BJ (cell line): Measurements from ENCODE around the gene PKP2. TPM values are rescaled to one million over a fixed set of nuclear protein-coding genes. Genes with fewer than 3 reads are reported as not detected.

Source experiments
- CTCF ChIA-PET: fragments of 350-600 bp; formaldehyde crosslinking; extraction: SDS; loops from one replicate; lab custom pipeline; 2021; ENCODE audit warnings: antibody characterized with exemption, inconsistent platforms; lab: Yijun Ruan, JAX
- POLR2A ChIA-PET: fragments of 300-600 bp; sonication (Branson Sonifier 250); formaldehyde crosslinking; extraction: SDS; loops from one replicate; lab custom pipeline; 2021; ENCODE audit warnings: antibody characterized with exemption; lab: Charles Lee
- DNase-seq: peaks from one replicate; pipeline ENCODE4 v3.0.0-alpha.2; 2011; ENCODE audit warnings: low read depth
- H3K27me3 ChIP-seq: 2 replicates; pipeline ENCODE4 v1.6.0; 2011; ENCODE audit warnings: low read length; ENCODE audit not compliant: control insufficient read depth, insufficient read depth
- H3K36me3 ChIP-seq: 2 replicates; pipeline ENCODE4 v1.5.1; 2011; ENCODE audit warnings: low read length; ENCODE audit not compliant: control insufficient read depth, insufficient read depth
- H3K4me3 ChIP-seq: 2 replicates; pipeline ENCODE4 v1.5.1; 2011; ENCODE audit warnings: low read depth, mild to moderate bottlenecking, control low read depth, low read length
- polyA plus RNA-seq: library from polyadenylated mRNA; depleted of rRNA; stranded (reverse); fragments of >200 nt; gene quantifications from 2 replicates; pipeline ENCODE4 v1.2.3, GENCODE V29; 2011
- TF ChIP-seq, protein P1 (sequence below): IDR thresholded peaks from 2 replicates; pipeline ENCODE4 v1.5.1; 2011; ENCODE audit warnings: low read depth, mild to moderate bottlenecking, control low read depth, inconsistent platforms, low read length, moderate library complexity; ENCODE audit not compliant: insufficient read depth

Gene PKP2
- polyA plus RNA-seq, 1 experiment, result 0.04 TPM

DNA sequence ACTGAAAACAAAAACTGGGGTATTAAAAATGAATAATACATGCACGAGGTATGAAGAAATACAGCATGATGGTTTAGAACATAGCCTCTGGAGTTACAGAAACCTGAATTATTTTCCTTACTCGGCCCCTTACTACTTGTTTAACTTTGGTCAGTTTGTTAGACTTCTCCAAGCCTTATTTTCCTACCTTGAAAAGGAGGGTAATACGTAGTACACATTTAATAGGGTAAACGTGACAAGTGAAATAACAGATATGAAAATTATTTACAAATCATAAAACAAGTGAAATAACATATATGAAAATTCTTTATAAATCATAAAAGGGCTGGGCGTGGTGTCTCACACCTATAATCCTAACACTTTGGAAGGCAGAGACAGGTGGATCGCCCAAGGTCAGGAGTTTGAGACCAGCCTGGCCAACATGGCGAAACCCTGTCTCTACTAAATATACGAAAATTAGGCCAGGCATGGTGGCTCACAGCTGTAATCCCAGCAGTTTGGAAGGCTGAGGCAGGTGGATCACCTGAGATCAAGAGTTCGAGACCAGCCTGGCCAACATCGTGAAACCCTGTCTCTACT is 11.4 kb upstream of the PKP2 start:
- POLR2A ChIA-PET, result no interaction called here

DNA sequence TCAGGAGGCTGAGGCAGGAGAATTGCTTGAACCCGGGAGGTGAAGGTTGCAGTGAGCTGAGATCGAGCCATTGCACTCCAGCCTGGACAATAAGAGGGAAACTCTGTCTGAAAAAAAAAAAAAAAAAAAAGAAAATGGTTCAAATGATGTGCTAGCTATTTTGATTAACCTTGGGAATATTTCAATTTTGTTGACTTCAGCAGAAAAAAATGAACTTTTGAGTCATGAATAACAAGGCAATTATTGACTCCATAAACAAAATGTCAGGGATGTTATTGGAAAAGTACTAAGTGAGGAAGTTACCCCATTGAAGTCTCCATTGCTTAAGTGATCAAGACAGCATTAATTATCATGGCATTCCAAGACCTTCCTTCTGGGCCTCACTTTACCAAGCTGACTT is 10.6 kb upstream of the PKP2 start:
- no peak for DNase-seq
- TF ChIP-seq, protein P1, sequence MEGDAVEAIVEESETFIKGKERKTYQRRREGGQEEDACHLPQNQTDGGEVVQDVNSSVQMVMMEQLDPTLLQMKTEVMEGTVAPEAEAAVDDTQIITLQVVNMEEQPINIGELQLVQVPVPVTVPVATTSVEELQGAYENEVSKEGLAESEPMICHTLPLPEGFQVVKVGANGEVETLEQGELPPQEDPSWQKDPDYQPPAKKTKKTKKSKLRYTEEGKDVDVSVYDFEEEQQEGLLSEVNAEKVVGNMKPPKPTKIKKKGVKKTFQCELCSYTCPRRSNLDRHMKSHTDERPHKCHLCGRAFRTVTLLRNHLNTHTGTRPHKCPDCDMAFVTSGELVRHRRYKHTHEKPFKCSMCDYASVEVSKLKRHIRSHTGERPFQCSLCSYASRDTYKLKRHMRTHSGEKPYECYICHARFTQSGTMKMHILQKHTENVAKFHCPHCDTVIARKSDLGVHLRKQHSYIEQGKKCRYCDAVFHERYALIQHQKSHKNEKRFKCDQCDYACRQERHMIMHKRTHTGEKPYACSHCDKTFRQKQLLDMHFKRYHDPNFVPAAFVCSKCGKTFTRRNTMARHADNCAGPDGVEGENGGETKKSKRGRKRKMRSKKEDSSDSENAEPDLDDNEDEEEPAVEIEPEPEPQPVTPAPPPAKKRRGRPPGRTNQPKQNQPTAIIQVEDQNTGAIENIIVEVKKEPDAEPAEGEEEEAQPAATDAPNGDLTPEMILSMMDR, result no peak
- H3K4me3 ChIP-seq, result no peak overlapping the region
- H3K27me3 ChIP-seq, result no peaks in the 10 kb centered on the region
- POLR2A ChIA-PET, result no interaction called here
- CTCF ChIA-PET, result no interaction called here
- H3K36me3 ChIP-seq, result no peaks in the 10 kb centered on the region

More for the DNA sequence above, 11.4 kb upstream of the PKP2 start:
- DNase-seq, result no peak
- Histone ChIP-seq H3K27me3 (no peaks in the 10 kb centered on the region), H3K36me3 (no peaks in the 10 kb centered on the region), H3K4me3 (no peak overlapping the region)
- CTCF ChIA-PET, result no interaction called here
- TF ChIP-seq, protein P1, result no peak

DNA sequence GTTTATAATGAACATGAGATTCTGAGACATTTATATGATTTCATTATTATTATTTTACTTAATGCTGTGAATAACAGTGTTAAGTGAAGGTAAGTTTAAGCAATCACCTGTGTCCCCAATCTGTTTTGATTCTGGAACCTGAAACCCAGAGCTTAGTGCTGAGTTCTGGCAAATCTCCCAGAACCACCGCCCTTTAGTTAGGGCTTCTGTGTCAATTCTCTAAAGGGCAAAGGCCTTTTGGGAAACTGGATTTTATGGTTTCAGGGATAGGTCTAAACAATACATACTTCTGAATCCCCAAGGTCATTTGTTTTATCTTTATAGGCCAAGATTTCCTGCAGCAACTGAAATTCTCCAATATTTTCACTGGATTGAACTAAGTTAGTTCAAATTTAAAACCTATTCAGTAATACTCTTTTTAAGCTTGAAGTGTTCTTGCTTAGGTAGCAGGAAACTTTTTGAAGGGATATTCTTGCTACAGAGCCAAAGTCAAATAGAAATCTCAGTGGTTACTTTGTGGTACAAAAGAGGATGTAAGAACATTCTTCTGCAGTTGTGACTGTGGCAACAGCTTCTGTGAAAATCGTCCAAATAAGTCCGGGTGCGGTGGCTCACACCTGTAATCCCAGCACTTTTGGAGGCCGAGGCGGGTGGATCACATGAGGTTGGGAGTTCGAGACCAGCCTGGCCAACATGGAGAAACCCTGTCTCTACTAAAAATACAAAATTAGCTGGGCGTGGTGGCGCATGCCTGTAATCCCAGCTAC is 10.0 kb upstream of the PKP2 start:
- DNase-seq, result no peak
- ChIA-PET POLR2A (no interaction called here), CTCF (no interaction called here)
- Histone ChIP-seq H3K36me3 (no peaks in the 10 kb centered on the region), H3K27me3 (no peaks in the 10 kb centered on the region), H3K4me3 (no peak overlapping the region)
- TF ChIP-seq, protein P1, result no peak

DNA sequence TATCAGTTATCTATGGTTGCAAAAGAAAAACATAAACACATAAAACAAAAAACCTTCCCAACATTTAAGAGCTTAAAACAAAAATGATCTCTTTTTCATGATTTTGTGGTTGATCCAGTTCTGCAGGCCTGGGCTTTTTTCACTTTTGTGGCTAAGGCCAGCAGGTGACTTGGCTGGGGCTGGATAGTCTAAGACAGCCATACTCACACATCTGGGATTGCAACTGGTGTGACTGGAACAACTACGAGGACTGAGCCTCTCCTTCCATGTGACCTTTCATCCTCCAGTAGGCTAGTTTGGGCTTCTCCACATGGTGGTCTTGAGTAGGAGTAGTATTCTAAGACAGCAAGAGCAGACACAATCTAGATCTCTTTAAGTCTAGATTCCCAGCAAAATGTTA is 7.2 kb upstream of the PKP2 start:
- H3K27me3 ChIP-seq, result no peaks in the 10 kb centered on the region
- DNase-seq, result no peak
- CTCF ChIA-PET, result no interaction called here
- H3K4me3 ChIP-seq, result no peak overlapping the region
- TF ChIP-seq, protein P1, result no peak
- POLR2A ChIA-PET, result no interaction called here
- no peaks in the 10 kb centered on the region for H3K36me3 ChIP-seq

DNA sequence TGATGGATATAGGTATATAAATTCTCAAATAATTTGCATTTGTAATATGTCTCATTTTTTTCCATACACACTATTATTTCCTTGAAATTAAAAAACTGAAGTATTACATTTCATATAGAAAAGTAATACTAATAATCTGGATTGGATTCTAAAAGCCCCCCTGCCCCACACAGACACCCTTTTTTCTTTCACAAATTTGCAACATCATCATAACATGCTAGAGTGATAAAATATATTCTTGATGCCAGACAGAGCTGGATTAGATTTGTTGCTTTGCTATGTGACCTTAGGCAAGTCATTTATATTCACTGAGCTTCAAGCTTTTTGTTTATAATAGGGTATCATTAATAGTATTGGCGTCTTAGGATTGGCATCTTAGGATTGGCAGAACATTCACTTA is 6.7 kb upstream of the PKP2 start:
- no peaks in the 10 kb centered on the region for H3K36me3 ChIP-seq
- TF ChIP-seq, protein P1, result no peak
- H3K4me3 ChIP-seq, result no peak overlapping the region
- no peaks in the 10 kb centered on the region for H3K27me3 ChIP-seq
- no peak for DNase-seq
- ChIA-PET CTCF (no interaction called here), POLR2A (no interaction called here)
